Effector memory CD4-positive, alpha-beta T cell (primary cell): ENCODE data around the gene SHB.
"Not testable (repeated sequence)": the region's sequence is repeated elsewhere in the genome, so short reads cannot be mapped to it uniquely, and the experiment has no call there.

ENCODE experiments used
- DNase-seq, 3 donors: peaks; one replicate each; pipeline ENCODE4 v3.0.0-alpha.2; 2020
- H3K27ac ChIP-seq: 2 replicates; pipeline ENCODE4 v1.7.0; 2013; ENCODE audit warnings: mild to moderate bottlenecking, low read length, moderate library complexity; ENCODE audit not compliant: insufficient read depth, poor library complexity, severe bottlenecking
- H3K27me3 ChIP-seq: replicated peaks from 2 replicates; pipeline ENCODE4 v1.7.0; 2013; ENCODE audit warnings: mild to moderate bottlenecking, low read length; ENCODE audit not compliant: insufficient read depth, control insufficient read depth, poor library complexity, severe bottlenecking
- H3K36me3 ChIP-seq: 2 replicates; pipeline ENCODE4 v1.7.0; 2013; ENCODE audit warnings: mild to moderate bottlenecking, low read length, moderate library complexity; ENCODE audit not compliant: control insufficient read depth, insufficient read depth
- H3K4me1 ChIP-seq: 2 replicates; pipeline ENCODE4 v1.7.0; 2013; ENCODE audit warnings: low read length, mild to moderate bottlenecking; ENCODE audit not compliant: control insufficient read depth, insufficient read depth, poor library complexity, severe bottlenecking
- H3K4me3 ChIP-seq: 2 replicates; pipeline ENCODE4 v1.7.0; 2013; ENCODE audit warnings: low read length, low read depth, mild to moderate bottlenecking; ENCODE audit not compliant: insufficient read depth, poor library complexity, severe bottlenecking
- H3K9me3 ChIP-seq: 2 replicates; pipeline ENCODE4 v1.7.0; 2013; ENCODE audit warnings: mild to moderate bottlenecking, low read length, moderate library complexity; ENCODE audit not compliant: control insufficient read depth

Gene SHB

DNA sequence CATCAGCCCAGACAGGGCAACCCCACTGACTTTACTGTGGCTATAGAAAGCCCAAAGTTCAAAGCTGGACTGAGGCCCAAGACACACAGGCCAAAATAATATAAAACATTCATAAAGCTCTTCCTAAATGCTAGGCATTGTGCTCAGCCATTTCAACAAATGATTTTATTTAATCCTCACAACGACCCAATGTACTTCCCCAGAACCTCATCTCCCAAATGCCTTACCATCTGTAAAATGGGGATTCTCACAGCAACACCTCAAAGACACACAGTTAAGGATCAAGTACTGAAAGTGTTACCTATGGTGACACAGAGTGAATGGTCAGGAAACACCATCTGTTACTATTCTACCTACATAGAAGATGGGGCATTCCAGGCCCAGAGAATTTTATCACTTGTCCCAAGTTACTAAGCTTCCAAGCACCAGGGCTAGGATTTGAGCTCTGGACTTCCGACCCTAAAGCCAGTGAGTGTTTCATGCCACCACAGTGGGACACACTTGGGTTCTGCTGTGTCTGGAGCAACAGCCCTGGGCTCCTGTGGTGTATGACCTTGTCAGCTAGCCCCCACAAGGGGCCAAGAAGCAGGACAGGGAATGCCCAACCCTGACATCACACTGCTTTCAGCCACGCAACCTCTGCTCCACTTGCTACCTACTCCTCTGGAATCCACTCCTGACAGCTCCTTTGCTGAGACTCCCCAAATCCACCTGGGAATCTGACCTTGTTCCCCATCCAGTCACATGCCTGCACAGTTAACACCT lies 15.1 kb downstream of the SHB start:
- Histone ChIP-seq H3K27me3 (no peaks in the 10 kb centered on the region), H3K4me1 (no peaks in the 10 kb centered on the region), H3K9me3 (no peaks in the 10 kb centered on the region), H3K4me3 (no peak overlapping the region), H3K36me3 (no peaks in the 10 kb centered on the region), H3K27ac (no peak overlapping the region)
- DNase-seq = no peak

DNA sequence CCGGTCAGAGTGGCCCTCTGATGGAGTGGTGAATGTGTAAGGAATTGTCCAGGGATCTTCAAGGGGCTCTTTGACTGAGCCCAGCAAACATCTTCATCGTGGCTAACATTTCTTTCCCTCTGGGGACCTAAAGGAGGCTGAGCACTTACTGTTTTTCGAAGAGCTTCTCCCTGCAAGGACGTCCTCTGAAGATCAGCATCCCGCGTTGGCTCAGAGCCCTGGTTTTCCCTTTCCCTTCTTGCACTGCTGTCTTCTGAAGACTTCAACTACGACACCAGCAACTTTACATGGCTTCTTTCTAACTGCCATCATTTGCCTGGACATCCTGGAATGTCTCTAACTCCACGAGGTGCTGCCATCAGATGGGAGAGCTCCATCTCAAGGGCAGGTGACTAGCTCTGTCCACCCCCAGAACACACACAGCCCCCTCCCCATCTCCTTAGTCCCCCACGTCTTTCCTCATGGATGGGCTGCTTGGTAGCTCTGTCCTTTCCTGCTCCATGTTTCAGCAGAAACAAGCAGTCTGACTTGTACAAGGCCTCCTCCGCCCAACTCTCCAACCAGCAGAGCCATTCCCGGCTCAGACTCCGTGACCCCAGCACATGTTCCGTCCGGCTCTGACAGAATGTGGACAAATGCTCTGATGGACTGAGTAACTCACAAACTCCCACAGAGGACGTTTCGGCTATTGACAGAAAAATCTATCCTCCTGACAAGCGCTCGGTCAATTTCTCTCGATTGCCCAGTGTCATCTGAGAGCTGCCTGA lies 17.1 kb downstream of the SHB start:
- no peaks in the 10 kb centered on the region for H3K36me3 ChIP-seq
- no peak overlapping the region for H3K4me3 ChIP-seq

DNA sequence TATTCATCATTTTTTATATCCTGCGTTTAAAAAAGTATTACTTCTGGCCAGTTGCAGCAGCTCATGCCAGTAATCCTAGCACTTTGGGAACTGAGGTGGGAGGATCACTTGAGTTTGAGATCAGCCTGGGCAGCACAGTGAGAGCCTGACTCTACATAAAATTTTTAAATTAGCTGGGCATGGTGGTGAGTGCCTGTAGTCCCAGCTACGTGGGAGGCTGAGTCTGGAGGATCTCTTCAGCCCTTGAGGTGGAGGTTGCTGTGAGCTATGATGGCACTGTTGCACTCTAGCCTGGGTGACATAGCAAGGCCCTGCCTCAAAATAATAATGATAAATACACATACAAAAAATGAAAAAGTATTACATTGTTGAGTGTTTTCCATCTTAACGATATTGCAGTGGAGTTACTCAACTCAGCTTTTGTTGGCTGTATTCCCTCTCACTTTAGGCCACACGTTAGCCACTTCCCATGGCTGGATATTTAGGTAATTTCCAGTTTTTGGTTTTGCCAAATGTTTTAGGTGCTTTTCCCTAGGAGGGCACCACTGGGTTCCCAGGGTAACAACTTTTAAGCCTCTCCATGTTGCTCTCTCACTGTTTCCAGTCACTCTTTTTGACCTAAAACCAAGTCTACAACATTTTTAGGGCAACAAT lies 20.6 kb downstream of the SHB start:
- no peak for DNase-seq
- no peak overlapping the region for H3K27ac ChIP-seq
- no peaks in the 10 kb centered on the region for H3K9me3 ChIP-seq
- no peaks in the 10 kb centered on the region for H3K4me1 ChIP-seq
- no peak overlapping the region for H3K4me3 ChIP-seq
- H3K27me3 ChIP-seq = no peaks in the 10 kb centered on the region
- no peaks in the 10 kb centered on the region for H3K36me3 ChIP-seq

More for the DNA sequence above, 17.1 kb downstream of the SHB start:
- no peaks in the 10 kb centered on the region for H3K4me1 ChIP-seq
- no peaks in the 10 kb centered on the region for H3K27me3 ChIP-seq
- H3K27ac ChIP-seq = no peak overlapping the region
- DNase-seq = no peak
- no peaks in the 10 kb centered on the region for H3K9me3 ChIP-seq

DNA sequence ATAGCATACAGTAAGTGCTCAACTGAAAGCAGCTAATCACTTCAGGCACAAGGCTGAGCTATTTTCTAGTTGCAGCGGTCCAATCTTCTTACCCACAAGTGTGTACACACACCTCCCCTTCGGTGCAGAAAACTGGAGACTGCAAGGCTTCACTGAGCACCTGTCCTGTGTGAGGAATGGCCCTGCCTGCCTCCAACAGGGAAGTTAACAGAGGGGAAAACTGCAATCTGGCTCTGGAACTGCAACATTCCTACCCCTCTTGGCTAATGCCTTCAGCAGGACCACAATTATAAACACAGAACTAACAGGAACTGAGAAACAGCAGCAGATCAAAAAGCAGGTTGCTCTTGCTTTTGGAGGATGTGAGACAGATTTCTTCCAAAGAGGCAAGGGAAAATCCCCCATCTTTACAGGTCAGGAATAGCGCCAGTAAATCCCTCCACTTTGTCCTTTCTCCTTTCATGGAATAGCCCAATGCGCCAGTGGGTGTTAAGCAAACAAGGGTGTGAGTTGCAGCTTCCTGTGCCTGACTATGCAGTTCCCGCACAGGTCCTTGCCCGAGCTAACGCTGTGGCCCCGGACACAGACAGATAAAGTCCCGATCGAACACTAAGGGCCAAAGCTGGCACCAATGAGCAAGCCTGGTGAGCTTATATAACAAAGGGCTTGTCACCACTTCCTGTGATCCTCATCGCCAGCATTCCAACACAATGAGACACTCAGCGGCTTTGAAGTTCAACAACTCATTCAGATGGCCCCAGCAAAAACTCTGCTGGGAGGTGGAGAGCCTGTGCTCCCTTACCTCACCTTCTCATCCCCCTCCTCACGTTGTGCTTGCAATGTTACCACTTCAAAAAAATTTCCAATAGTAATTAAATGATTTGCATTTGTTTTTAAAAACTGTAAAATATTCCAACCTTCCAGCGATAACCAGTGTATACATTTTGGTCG lies 21.5 kb downstream of the SHB start:
- Histone ChIP-seq H3K4me3 (no peak overlapping the region), H3K27me3 (no peaks in the 10 kb centered on the region), H3K4me1 (no peaks in the 10 kb centered on the region), H3K9me3 (no peaks in the 10 kb centered on the region), H3K36me3 (no peaks in the 10 kb centered on the region), H3K27ac (no peak overlapping the region)
- no peak for DNase-seq

DNA sequence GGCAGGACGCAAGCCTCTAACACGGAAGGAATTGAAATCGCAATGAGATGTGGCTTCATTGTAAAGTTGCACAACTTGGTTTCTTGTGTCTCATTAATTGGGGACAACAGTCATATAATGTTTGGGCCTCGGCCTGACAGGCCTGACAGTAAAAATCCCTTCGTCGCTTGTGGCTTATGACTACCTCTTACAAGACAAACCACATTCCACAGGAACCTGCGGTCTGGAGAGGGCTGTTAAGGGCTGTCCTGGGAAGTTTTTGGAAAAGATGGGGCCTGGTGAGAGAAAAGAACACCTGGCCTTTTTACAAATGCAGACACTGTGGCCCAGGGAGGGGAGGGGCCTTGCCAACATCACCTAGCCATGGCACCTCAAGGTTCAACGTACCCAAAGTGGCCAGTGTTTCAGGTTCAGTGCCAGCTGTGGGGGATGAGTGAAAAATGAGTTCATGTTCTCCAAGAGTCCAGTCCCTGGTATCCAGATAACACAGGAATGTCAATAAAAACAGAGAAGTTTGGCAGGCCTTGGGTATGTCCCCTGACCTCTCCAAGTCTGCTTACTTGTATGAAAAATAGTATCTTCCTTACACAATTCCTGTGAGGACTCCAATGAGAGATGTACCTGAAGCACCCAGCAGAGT lies 22.2 kb downstream of the SHB start:
- Histone ChIP-seq H3K27me3 (no peaks in the 10 kb centered on the region), H3K4me3 (no peak overlapping the region), H3K27ac (no peak overlapping the region), H3K4me1 (no peaks in the 10 kb centered on the region), H3K36me3 (no peaks in the 10 kb centered on the region), H3K9me3 (no peaks in the 10 kb centered on the region)
- no peak for DNase-seq

DNA sequence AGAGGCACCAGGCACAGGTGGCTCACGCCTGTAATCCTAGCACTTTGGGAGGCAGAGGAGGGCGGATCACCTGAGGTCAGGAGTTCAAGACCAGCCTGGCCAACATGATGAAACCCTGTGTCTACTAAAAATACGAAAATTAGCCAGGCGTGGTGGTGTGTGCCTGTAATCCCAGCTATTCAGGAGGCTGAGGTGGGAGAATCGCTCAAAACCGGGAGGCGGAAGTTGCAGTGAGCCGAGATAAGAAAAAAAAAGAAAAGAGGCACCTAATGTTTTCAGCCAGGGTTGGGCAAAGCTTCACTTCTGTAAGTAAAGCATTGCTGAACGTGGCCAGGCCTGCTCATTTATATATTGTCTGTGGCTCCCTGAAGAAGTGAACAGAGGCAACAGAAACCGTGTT lies 23.1 kb downstream of the SHB start:
- H3K4me1 ChIP-seq, H3K27ac ChIP-seq: not testable (repeated sequence)

DNA sequence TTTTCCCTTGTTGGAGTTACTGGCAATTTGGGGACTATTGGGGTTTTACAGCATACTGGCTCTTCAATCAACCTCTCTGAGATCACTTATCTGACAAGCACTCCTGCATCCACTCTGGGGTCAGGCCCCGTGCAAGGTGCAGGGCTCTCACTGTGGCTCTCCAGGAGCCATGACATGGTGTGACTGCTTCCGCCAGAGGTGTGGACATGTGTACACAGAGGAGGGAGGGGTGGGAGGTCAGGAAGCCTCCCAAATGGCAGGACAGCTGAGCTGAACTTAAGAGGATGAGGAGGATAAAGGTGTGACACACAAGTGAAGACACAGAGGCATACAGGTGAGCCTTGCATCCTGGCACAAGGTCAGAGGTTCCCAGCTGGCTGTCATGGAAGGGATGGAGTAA lies 24.3 kb downstream of the SHB start:
- no peaks in the 10 kb centered on the region for H3K27me3 ChIP-seq
- no peak for DNase-seq
- no peaks in the 10 kb centered on the region for H3K36me3 ChIP-seq
- H3K4me1 ChIP-seq = no peaks in the 10 kb centered on the region
- no peaks in the 10 kb centered on the region for H3K9me3 ChIP-seq
- H3K27ac ChIP-seq = no peak overlapping the region
- H3K4me3 ChIP-seq = no peak overlapping the region

More for the DNA sequence above, 23.1 kb downstream of the SHB start:
- not testable (repeated sequence) for H3K27me3 ChIP-seq, H3K36me3 ChIP-seq, DNase-seq, H3K9me3 ChIP-seq, H3K4me3 ChIP-seq

DNA sequence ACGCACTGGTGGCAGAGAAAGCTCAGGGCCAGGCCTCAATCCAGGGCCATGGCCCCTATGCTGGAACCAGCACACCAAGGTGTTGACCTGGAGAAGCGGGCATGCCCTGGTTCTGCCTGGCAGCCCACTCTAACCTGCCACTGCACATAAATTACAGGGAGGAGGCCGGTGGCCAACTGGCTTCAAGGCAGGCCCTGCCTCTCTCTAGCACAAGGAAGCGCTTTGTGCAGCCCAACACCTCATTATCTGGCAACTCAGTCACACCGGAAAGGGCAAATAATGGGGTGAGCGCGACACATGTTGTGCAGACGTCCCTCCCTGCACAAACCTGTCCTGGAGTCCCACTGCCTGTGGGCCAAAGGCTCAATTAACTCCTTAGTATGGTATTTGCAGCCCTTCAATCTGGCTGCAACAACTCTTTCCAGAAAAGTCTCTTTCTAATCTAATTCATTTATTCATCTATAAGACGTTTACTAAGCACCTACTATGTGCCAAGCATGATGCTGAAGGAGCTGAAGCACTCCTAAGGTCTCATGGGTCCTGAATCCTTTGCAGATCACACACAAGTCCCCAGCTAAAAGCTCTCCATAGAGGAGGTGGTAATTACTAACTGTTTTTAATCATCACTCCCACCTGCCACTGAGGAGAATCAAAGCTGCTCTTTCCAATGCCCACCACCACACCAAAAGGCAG lies 24.9 kb downstream of the SHB start:
- Histone ChIP-seq H3K4me3 (no peak overlapping the region), H3K9me3 (no peaks in the 10 kb centered on the region), H3K4me1 (no peaks in the 10 kb centered on the region), H3K36me3 (no peaks in the 10 kb centered on the region), H3K27ac (no peak overlapping the region), H3K27me3 (no peaks in the 10 kb centered on the region)
- DNase-seq = no peak
